Stimulated activated CD4-positive, alpha-beta T cell treated with anti-CD3 and anti-CD28 coated beads, Interleukin-2, amount 100 ng/mL, for 24 hours (primary cell): ENCODE data around the gene CENPT.
"Not testable (repeated sequence)": the region's sequence is repeated elsewhere in the genome, so short reads cannot be mapped to it uniquely, and the experiment has no call there.

Source experiments
- DNase-seq, 2 donors: peaks; one replicate each; pipeline ENCODE4 v3.0.0-alpha.2; 2020

Gene CENPT

GRCh38 chr16:67874372-67874771, 26.9 kb upstream of the CENPT start:
- DNase-seq = no peak

GRCh38 chr16:67873435-67874370, 26.2 kb upstream of the CENPT start:
- peak in 1 of 2 donors; percentile 22 for DNase-seq

GRCh38 chr16:67872631-67873434, 25.3 kb upstream of the CENPT start, which contains the start of gene EDC4:
Gene EDC4 (plus strand): TSS chr16:67873052. CDS start chr16:67873262, 210 bp downstream.
- peak; percentile 89 to 91 for DNase-seq

- DNase-seq = no peak
Measured at GRCh38 chr16:67872131-67872630, 24.7 kb upstream of the CENPT start.

- DNase-seq = no peak
Measured at GRCh38 chr16:67871256-67871655, 23.8 kb upstream of the CENPT start.

- DNase-seq = no peak
Measured at GRCh38 chr16:67869653-67870052, 22.2 kb upstream of the CENPT start.

- DNase-seq = no peak
Measured at GRCh38 chr16:67868290-67868689, 20.8 kb upstream of the CENPT start.

GRCh38 chr16:67865318-67865717, 17.8 kb upstream of the CENPT start:
- no peak for DNase-seq

GRCh38 chr16:67864594-67864993, 17.1 kb upstream of the CENPT start:
- no peak for DNase-seq

- not testable (repeated sequence) for DNase-seq
Measured at GRCh38 chr16:67864044-67864443, 16.6 kb upstream of the CENPT start.

- DNase-seq = no peak
Measured at GRCh38 chr16:67862623-67863583, 15.4 kb upstream of the CENPT start.

- no peak for DNase-seq
Measured at GRCh38 chr16:67861877-67862276, 14.4 kb upstream of the CENPT start.

GRCh38 chr16:67860589-67861398, 13.3 kb upstream of the CENPT start:
- DNase-seq = no peak

- no peak for DNase-seq
Measured at GRCh38 chr16:67858500-67858899, 11.0 kb upstream of the CENPT start.

GRCh38 chr16:67857547-67858233, 10.2 kb upstream of the CENPT start:
- DNase-seq = no peak

- DNase-seq = no peak
Measured at GRCh38 chr16:67856927-67857546, 9.5 kb upstream of the CENPT start.

- no peak for DNase-seq
Measured at GRCh38 chr16:67855789-67856188, 8.3 kb upstream of the CENPT start.

GRCh38 chr16:67853670-67854069, 6.2 kb upstream of the CENPT start:
- DNase-seq = no peak

GRCh38 chr16:67848118-67848517, 625 bp upstream of the CENPT start:
- no peak for DNase-seq
